ENCODE data around the gene ELOVL6. TPM values are rescaled to one million over a fixed set of nuclear protein-coding genes. Genes with fewer than 3 reads are reported as not detected.
"Not testable (repeated sequence)": the region's sequence is repeated elsewhere in the genome, so short reads cannot be mapped to it uniquely, and the experiment has no call there.

ELOVL6 gene
- total RNA-seq, 4 donors from 2014 or later, result 11.3 to 31.6 (median 24.2) TPM

DNA sequence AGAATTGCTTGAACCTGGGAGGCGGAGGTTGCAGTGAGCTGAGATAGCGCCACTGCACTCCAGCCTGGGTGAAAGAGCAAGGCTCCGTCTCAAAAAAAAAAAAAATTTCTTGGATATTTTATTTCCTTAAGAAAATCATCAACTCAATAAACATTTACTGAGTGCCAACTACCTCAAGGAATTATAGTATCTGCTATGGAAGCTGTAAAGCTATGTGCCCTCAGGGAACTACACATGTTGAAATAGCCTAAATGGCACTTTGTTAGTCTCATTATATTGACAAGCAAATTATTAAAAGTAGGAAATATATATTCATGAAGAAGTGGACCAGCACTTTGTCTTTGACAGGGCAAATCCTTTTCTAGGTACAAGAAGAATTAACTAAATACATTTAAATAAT is 40.8 kb downstream of the ELOVL6 start:
- DNase-seq (ENCODE audit: low spot score in 2 of 2), result no peak
- H3K36me3 ChIP-seq, result no peaks in the 10 kb centered on the region
- no peaks in the 10 kb centered on the region for H3K9me3 ChIP-seq
- TF ChIP-seq POLR2AphosphoS5 (IDR thresholded peaks at IDR 0.05) (no peak), EP300 (IDR thresholded peaks at IDR 0.05) (no peak), POLR2A (IDR thresholded peaks at IDR 0.05) (no peak)
- TF ChIP-seq, protein P1, sequence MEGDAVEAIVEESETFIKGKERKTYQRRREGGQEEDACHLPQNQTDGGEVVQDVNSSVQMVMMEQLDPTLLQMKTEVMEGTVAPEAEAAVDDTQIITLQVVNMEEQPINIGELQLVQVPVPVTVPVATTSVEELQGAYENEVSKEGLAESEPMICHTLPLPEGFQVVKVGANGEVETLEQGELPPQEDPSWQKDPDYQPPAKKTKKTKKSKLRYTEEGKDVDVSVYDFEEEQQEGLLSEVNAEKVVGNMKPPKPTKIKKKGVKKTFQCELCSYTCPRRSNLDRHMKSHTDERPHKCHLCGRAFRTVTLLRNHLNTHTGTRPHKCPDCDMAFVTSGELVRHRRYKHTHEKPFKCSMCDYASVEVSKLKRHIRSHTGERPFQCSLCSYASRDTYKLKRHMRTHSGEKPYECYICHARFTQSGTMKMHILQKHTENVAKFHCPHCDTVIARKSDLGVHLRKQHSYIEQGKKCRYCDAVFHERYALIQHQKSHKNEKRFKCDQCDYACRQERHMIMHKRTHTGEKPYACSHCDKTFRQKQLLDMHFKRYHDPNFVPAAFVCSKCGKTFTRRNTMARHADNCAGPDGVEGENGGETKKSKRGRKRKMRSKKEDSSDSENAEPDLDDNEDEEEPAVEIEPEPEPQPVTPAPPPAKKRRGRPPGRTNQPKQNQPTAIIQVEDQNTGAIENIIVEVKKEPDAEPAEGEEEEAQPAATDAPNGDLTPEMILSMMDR (IDR thresholded peaks at IDR 0.05), result no peak
- 89% methylated on average over 3 of the region's 3 CpGs for WGBS
- no peak overlapping the region for H3K4me3 ChIP-seq
- H3K4me1 ChIP-seq, result no peaks in the 10 kb centered on the region
- no peaks in the 10 kb centered on the region for H3K27me3 ChIP-seq
- H3K27ac ChIP-seq, result no peak overlapping the region

DNA sequence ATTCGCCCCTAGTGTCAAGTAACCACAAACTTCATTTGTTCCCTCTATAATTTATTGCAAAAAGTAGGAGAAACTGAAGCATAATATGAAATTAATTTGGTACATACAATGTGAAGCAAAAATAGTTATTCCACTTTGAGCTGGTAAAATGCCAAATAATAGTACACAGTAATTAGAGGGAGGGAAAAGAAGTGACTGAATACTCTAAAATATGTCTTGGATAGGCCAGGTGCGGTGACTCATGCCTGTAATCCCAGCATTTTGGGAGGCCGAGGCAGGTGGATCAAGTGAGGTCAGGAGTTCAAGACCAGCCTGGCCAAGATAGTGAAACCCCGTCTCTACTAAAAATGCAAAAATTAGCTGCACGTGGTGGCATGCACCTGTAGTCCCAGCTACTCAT is 41.2 kb downstream of the ELOVL6 start:
- H3K9me3 ChIP-seq; DNase-seq (ENCODE audit: low spot score in 2 of 2); H3K27ac ChIP-seq; H3K36me3 ChIP-seq; H3K4me1 ChIP-seq; H3K27me3 ChIP-seq; H3K4me3 ChIP-seq: not testable (repeated sequence)
- WGBS, result 48% methylated on average over 5 of the region's 5 CpGs

DNA sequence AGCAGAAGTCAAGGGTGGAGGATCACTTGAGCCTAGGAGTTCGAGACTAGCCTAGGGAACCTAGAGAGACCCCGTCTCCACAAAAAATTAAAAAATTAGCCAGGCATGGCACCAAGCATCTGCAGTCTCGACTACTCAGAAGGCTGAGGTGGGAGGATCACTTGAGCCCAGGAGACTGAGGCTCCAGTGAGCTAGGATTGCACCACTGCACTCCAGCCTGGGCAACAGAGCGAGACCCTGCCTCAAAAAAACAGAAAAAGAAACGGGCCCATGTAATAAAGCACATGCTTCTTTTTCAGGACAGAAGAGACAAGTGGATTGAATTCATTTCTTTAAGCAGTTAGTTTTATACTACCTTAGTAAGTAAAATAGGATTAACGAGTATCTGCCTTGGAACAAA is 42.0 kb downstream of the ELOVL6 start:
- no peaks in the 10 kb centered on the region for H3K9me3 ChIP-seq
- no peak overlapping the region for H3K4me3 ChIP-seq
- no peak overlapping the region for H3K27ac ChIP-seq
- WGBS, result 93% methylated on average over 6 of the region's 6 CpGs
- no peaks in the 10 kb centered on the region for H3K27me3 ChIP-seq
- DNase-seq (ENCODE audit: low spot score in 2 of 2), result no peak
- no peak for TF ChIP-seq POLR2AphosphoS5 (IDR thresholded peaks at IDR 0.05)
- TF ChIP-seq, protein P1 (IDR thresholded peaks at IDR 0.05), result no peak
- no peak for TF ChIP-seq EP300 (IDR thresholded peaks at IDR 0.05)
- TF ChIP-seq POLR2A (IDR thresholded peaks at IDR 0.05), result no peak
- no peaks in the 10 kb centered on the region for H3K4me1 ChIP-seq
- no peaks in the 10 kb centered on the region for H3K36me3 ChIP-seq

DNA sequence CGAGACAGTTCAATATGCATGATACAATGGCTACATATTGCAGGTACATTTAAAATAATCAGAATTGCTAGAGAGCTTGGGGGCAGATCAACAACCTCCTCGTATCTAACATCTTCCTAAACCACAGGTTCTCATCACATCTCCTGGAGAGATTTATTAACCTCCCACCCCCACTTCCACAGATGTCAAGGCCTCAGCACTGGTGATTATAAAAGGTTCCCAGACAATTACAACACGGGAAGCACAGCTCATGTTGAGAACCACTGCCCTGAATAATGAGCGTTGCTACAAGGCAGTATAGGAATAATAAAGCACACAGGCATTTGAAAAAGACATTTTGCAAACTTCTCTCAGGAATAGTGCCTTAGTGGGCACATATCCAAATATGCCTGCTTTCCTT is 42.8 kb downstream of the ELOVL6 start:
- Histone ChIP-seq H3K9me3 (no peaks in the 10 kb centered on the region), H3K27ac (no peak overlapping the region), H3K4me3 (no peak overlapping the region), H3K36me3 (no peaks in the 10 kb centered on the region), H3K4me1 (no peaks in the 10 kb centered on the region), H3K27me3 (no peaks in the 10 kb centered on the region)
- 62% methylated on average over 4 of the region's 4 CpGs for WGBS
- TF ChIP-seq, protein P1 (IDR thresholded peaks at IDR 0.05), result no peak
- no peak for TF ChIP-seq EP300 (IDR thresholded peaks at IDR 0.05)
- no peak for TF ChIP-seq POLR2A (IDR thresholded peaks at IDR 0.05)
- no peak for TF ChIP-seq POLR2AphosphoS5 (IDR thresholded peaks at IDR 0.05)
- no peak for DNase-seq (ENCODE audit: low spot score in 2 of 2)

DNA sequence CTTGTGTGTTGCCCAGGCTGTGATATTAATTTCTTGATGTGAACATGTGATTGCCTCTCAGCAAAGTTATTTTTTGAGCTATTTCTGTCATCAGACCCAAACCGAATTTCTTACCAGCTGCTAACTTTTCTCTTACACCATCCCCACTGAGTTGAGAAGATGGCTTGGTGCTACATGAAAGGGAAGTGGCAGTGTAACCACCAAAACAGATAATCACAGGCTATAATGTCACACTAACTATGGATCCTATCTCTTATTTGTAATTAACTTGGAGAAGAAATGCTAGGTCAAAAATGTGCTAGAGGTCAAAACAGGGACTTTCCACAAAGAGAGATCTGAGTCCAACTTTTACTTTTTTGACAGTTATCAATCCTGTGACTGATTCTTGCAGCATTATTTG is 43.8 kb downstream of the ELOVL6 start:
- H3K27me3 ChIP-seq, result no peaks in the 10 kb centered on the region
- H3K4me1 ChIP-seq, result no peaks in the 10 kb centered on the region
- 84% methylated on average over 1 of the region's 1 CpG for WGBS
- H3K27ac ChIP-seq, result no peak overlapping the region
- no peaks in the 10 kb centered on the region for H3K36me3 ChIP-seq
- TF ChIP-seq POLR2AphosphoS5 (IDR thresholded peaks at IDR 0.05) (no peak), EP300 (IDR thresholded peaks at IDR 0.05) (no peak), POLR2A (IDR thresholded peaks at IDR 0.05) (no peak)
- TF ChIP-seq, protein P1 (IDR thresholded peaks at IDR 0.05), result no peak
- no peak overlapping the region for H3K4me3 ChIP-seq
- H3K9me3 ChIP-seq, result no peaks in the 10 kb centered on the region
- no peak for DNase-seq (ENCODE audit: low spot score in 2 of 2)

DNA sequence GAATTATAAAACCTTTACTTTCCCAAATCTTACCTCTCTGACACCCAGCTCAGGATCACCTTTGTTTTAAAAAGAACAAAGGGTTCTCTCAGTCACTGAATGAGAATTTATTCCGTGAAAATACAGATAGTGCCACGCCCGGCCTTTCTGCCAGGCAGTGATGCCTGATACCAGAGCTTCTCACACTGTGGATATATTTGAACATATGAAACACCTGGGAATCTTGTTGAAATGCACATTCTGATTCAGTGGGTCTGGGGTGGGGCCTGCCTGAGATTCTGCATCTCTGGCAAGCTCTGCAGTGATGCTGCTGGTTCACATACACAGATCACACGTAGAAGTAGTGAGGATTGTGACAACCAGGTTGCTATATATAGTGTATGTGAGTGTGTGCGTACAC is 46.0 kb downstream of the ELOVL6 start:
- no peak overlapping the region for H3K27ac ChIP-seq
- H3K4me3 ChIP-seq, result no peak overlapping the region
- no peaks in the 10 kb centered on the region for H3K27me3 ChIP-seq
- TF ChIP-seq EP300 (IDR thresholded peaks at IDR 0.05), result no peak
- 88% methylated on average over 5 of the region's 5 CpGs for WGBS
- DNase-seq (ENCODE audit: low spot score in 2 of 2), result no peak
- H3K36me3 ChIP-seq, result no peaks in the 10 kb centered on the region
- H3K9me3 ChIP-seq, result no peaks in the 10 kb centered on the region
- H3K4me1 ChIP-seq, result no peaks in the 10 kb centered on the region
